Aortic smooth muscle cell (primary cell): ENCODE data around the gene CCDC85C. TPM values are rescaled to one million over a fixed set of nuclear protein-coding genes. Genes with fewer than 3 reads are reported as not detected.

Experiments
- total RNA-seq: library from RNA; depleted of rRNA; stranded (reverse); fragments of >200 nt; gene quantifications from 2 replicates; pipeline ENCODE4 v1.2.3, GENCODE V29; 2014

Gene CCDC85C
- total RNA-seq, result 2.6 and 4.5 TPM in 2 replicates

DNA sequence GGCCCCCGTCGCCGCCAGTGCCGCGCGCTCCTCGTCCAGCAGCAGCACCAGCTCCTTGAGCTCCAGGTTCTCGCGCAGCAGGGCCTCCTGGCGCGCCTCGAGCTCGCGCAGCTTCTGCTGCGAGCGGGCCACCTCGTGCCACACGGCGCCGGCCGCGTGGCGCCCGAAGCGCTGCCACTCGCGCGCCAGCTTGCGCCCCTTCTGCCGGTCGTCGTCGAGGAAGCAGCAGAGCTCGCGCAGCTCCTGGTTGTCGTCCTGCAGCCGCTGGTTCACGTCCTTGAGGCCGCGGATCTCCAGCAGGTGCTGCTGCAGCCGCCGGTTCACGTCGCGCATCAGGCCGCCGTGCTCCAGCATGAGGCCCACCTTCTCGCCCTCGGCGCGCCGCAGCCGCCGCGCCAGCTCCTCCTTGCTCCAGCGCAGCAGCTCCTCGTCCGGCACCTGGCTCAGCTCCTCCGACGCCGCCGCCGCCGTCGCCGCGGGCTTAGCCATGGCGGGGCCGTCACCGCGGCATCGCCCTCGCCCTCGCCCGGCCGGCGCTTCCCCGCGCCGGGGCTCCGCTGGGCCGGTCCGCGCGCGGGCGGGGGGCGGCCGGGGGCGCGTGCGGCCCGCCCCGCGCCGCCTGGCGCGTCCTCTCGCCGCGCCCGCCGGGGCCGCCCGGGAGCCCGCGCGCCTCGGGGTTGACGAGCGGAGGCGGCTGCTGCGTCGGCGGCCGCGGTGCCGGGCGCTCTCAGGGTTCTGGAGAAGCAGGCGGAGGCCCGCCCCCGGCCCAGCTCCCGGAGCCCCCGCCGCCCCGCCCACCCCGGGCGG, at the start of gene CCDC85C:
Gene CCDC85C, minus strand, starts transcription at position 737 of the 807 bp plus-strand sequence. Its CDS starts 248 bp downstream, at position 489.

DNA sequence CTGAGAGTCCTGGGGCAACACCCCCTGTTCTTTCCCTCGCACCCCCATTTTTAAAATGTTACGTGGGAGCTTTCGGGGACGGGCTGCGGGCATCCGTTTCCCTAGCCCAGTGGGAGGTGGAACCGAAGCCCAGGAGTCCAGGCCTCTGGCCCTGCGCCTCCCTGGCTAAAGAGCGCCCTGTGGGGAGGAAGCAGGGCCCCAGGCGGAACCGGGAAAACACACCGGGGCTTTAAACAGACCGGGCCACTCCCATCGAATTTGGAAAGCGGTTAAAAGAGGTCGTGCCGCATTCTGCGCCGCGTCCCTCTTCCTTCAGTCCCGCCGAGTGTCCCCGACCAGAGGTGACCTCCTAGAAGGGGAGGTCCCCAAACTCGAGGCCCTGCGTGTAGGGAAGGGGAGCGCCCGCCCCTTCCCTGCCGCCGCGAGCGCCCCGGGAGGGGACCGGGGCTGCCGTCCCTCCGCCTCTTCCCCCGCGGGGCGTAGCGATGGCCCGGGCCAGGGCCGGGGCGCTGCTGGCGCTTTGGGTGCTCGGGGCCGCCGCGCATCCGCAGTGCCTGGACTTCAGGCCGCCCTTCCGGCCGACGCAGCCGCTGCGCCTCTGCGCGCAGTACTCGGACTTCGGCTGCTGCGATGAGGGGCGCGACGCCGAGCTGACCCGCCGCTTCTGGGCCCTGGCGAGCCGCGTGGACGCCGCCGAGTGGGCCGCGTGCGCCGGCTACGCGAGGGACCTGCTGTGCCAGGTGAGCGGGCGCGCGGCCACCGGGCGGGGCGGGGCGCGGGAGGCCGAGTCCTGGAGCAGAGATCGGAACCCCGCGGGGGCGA, 40.9 kb upstream of the CCDC85C start, which contains the start of gene HHIPL1:
Gene HHIPL1, plus strand, starts transcription at position 407 of the 822 bp plus-strand sequence. Its CDS starts 79 bp downstream, at position 486.

DNA sequence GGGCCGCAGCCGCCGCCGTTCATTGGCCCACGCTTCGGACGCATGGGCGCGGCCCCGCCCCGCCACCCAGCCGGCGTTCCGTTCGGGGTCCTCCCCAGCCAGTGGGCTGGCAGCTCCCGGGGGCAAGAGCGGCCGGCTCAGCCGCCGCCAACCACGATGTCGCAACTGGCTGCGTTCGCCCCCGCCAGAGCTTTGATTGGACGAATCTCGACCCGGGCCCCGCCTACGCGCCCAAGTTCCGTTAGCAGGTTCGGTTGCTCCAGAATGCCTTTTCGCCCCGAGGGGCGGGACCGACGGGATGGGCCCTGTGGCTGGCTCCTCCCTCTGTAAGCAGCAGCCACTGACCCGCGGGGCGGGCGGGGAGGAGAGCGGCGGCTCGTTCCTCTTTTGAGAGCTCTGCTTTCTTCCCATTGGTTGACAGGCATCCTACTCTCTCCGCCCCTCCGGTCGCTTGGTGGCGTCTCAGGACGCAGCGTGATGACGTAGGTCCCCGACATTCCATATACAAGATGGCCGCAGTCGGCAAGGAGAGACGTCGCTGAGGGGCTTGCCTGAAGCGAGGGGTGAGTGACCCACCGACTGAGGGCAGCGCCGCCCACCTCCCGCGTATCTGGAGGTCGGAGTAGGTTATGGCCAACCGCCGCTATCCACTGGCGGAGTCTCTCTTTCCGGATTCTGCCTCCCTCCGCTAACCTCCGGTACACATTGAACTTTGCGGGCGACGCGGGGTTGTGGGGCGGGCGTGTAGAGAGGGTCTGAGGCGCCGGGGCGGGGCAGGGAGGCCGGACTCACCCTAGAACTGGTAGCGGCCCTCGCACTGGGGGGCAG, 122.9 kb downstream of the CCDC85C start, which contains the start of gene CCNK:
Gene CCNK, plus strand, starts transcription at position 493 of the 828 bp plus-strand sequence. CDS start 11,269 bp downstream, outside the sequence.

DNA sequence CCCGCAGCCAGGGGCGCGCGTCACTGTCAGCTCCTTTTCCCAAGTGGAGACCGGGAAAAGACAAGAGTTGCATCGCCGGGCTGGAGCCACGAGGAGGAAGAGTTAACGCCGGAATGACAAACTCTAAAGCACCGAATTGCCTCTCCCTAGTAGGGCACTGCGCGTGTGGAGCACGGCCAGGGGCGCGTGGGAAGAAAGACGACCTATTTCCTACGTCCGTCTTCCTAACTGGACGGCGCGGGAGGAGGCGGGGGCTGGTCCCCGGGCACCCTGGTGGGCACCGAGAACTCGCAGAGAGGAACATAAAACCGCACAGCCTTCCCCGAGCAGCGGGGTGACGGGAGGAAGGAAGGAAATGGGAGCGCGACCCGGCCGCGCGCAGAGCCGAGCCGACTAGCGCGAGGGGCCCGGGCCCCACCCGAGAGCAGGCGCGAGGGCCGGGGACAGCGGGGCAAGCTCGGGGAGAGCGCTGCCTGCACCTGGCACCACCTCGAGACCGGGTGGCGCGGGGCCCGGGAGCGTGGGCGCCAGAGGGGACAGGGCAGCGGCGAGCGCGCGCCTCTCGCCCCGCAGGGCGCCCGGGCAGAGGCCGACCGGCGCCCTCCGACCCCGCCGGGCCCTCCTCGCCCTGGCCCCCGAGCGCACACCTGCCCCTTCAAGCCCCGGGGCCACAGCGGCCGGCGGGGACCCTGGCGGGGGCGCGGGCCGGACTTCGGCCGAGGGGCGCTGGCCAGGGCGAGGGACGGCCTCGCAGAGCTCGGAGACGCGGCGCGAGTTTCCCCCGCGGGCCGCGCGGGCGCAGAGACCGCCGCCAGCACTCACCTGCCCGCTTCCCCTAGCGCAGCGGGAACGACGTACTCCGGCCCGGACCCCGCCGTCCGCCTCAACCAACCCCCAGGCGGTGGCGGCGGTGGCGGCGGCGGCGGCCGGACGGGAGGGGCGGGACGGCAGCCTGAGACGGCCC, 123.8 kb downstream of the CCDC85C start, which contains the start of gene SETD3:
Gene SETD3, minus strand, starts transcription at position 954 of the 964 bp plus-strand sequence. CDS start 15,054 bp downstream, outside the sequence.

Other genes starting within 250 kb of the CCDC85C start
- gene SETD3, start 123.3 kb downstream of the CCDC85C start, total RNA-seq, result 41.0 and 42.1 TPM in 2 replicates
- gene CCNK, start 122.8 kb downstream of the CCDC85C start, total RNA-seq, result 34.2 and 48.1 TPM in 2 replicates
- gene HHIPL1, start 40.9 kb upstream of the CCDC85C start, total RNA-seq, result 5.7 and 6.7 TPM in 2 replicates
- 0.19 and 0.26 TPM in 2 replicates for gene CYP46A1, start 80.1 kb upstream of the CCDC85C start, total RNA-seq
- gene EML1, start 189.2 kb upstream of the CCDC85C start, total RNA-seq, result 52.7 and 55.2 TPM in 2 replicates